A673 (cell line): ENCODE data around the gene EEPD1. TPM values are rescaled to one million over a fixed set of nuclear protein-coding genes. Genes with fewer than 3 reads are reported as not detected.

Experiments
- BruUV-seq: library from RNA; stranded (reverse); fragments of 400-500 nt; replicated peaks from 2 replicates; lab custom pipeline; 2021; lab: Mats Ljungman, UMichigan
- CTCF ChIA-PET: fragments of 300-600 bp; sonication (Branson Sonifier 250); formaldehyde crosslinking; loops from one replicate; lab custom pipeline; 2022; ENCODE audit warnings: antibody characterized with exemption; lab: Charles Lee
- POLR2A ChIA-PET: fragments of 300-600 bp; sonication (Branson Sonifier 250); formaldehyde crosslinking; loops from one replicate; lab custom pipeline; 2022; ENCODE audit warnings: antibody characterized with exemption; ENCODE audit not compliant: low non-redundant PET; lab: Charles Lee
- DNase-seq: peaks from one replicate; pipeline ENCODE4 v3.0.0-alpha.2; 2015; ENCODE audit warnings: low spot score
- H3K27ac ChIP-seq: fragments of 200-600 bp; sonication (generic); 2 replicates; pipeline ENCODE4 v1.5.1; 2016; ENCODE audit warnings: mixed run types, low read depth, mild to moderate bottlenecking, mixed read lengths, antibody characterized with exemption, low read length; ENCODE audit not compliant: poor library complexity, severe bottlenecking
- H3K27me3 ChIP-seq: fragments of 200-600 bp; sonication (generic); replicated peaks from 2 replicates; pipeline ENCODE4 v1.6.1; 2017; ENCODE audit warnings: mixed run types, low read depth, mild to moderate bottlenecking, mixed read lengths, antibody characterized with exemption, low read length; ENCODE audit not compliant: insufficient read depth, poor library complexity
- H3K36me3 ChIP-seq: fragments of 200-600 bp; sonication (generic); 2 replicates; pipeline ENCODE4 v1.6.1; 2016; ENCODE audit warnings: mixed run types, mild to moderate bottlenecking, mixed read lengths, antibody characterized with exemption, low read length; ENCODE audit not compliant: insufficient read depth, poor library complexity, severe bottlenecking
- H3K4me1 ChIP-seq: fragments of 200-600 bp; sonication (generic); 2 replicates; pipeline ENCODE4 v1.6.1; 2017; ENCODE audit warnings: mixed run types, mild to moderate bottlenecking, mixed read lengths, antibody characterized with exemption, low read length; ENCODE audit not compliant: insufficient read depth, poor library complexity, severe bottlenecking
- H3K4me3 ChIP-seq: fragments of 200-600 bp; sonication (generic); 2 replicates; pipeline ENCODE4 v1.5.1; 2016; ENCODE audit warnings: low read depth, mixed run types, mild to moderate bottlenecking, mixed read lengths, low read length; ENCODE audit not compliant: poor library complexity, severe bottlenecking
- H3K9me3 ChIP-seq: fragments of 200-600 bp; sonication (generic); 2 replicates; pipeline ENCODE4 v1.6.1; 2016; ENCODE audit warnings: mixed run types, low read depth, mild to moderate bottlenecking, mixed read lengths, antibody characterized with exemption, low read length; ENCODE audit not compliant: poor library complexity, severe bottlenecking
- EZH2 ChIP-seq: fragments of 200-600 bp; sonication (generic); IDR thresholded peaks from 2 replicates; pipeline ENCODE4 v1.6.1; 2017; ENCODE audit warnings: borderline replicate concordance, low read depth, mild to moderate bottlenecking, mixed read lengths, antibody characterized with exemption, low read length; ENCODE audit not compliant: poor library complexity, severe bottlenecking
- intact Hi-C: fragments of 100-400 bp; cut with micrococcal nuclease; formaldehyde crosslinking; loops from one replicate; pipeline ENCODE4 v1.10.0; 2022; ENCODE audit not compliant: unreplicated experiment
- total RNA-seq: library from RNA; stranded (reverse); gene quantifications from 2 replicates; pipeline ENCODE4 v1.2.3, GENCODE V29; 2021
- TF ChIP-seq, protein P1 (sequence below): fragments of 300-800, 200-600 bp; sonication (generic); conservative IDR thresholded peaks from 2 replicates; pipeline ENCODE4 v1.5.1; 2017; ENCODE audit warnings: low read depth, mild to moderate bottlenecking, antibody characterized with exemption, low read length, moderate library complexity, mixed read lengths

Gene EEPD1
- total RNA-seq, 1 experiment from 2014 or later, result 2.5 TPM

GRCh38 chr7:36276428-36277248 is 123.6 kb downstream of the EEPD1 start:
- CTCF ChIA-PET, result no interaction called here
- TF ChIP-seq EZH2, result no peak
- TF ChIP-seq, protein P1, sequence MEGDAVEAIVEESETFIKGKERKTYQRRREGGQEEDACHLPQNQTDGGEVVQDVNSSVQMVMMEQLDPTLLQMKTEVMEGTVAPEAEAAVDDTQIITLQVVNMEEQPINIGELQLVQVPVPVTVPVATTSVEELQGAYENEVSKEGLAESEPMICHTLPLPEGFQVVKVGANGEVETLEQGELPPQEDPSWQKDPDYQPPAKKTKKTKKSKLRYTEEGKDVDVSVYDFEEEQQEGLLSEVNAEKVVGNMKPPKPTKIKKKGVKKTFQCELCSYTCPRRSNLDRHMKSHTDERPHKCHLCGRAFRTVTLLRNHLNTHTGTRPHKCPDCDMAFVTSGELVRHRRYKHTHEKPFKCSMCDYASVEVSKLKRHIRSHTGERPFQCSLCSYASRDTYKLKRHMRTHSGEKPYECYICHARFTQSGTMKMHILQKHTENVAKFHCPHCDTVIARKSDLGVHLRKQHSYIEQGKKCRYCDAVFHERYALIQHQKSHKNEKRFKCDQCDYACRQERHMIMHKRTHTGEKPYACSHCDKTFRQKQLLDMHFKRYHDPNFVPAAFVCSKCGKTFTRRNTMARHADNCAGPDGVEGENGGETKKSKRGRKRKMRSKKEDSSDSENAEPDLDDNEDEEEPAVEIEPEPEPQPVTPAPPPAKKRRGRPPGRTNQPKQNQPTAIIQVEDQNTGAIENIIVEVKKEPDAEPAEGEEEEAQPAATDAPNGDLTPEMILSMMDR, result no peak
- no peak for DNase-seq
- Histone ChIP-seq H3K27ac (no peak overlapping the region), H3K4me1 (peaks cover 25% of the 10 kb centered on the region), H3K36me3 (no peaks in the 10 kb centered on the region), H3K9me3 (no peaks in the 10 kb centered on the region), H3K4me3 (no peak overlapping the region), H3K27me3 (no peaks in the 10 kb centered on the region)
- intact Hi-C loops, result no loop called here
- POLR2A ChIA-PET, result no interaction called here
- no TSS peak for BruUV-seq

DNA sequence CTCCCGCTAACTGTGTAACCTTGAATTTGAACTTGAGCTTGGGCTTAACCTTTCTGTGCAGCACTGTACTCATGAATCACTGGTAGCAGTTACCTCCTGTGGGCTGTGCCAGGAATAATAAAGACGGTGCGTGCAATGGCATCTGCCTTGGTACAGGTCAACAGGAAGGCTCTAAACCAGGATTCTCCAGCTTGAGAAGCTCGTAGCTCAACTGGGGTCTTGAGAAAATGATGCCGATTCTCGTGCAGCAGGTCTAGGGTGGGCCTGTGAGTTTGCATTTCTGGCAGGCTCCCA is 124.1 kb downstream of the EEPD1 start:
- Histone ChIP-seq H3K27ac (no peak overlapping the region), H3K4me1 (peaks cover 30% of the 10 kb centered on the region), H3K27me3 (no peaks in the 10 kb centered on the region), H3K9me3 (no peaks in the 10 kb centered on the region), H3K4me3 (no peak overlapping the region), H3K36me3 (no peaks in the 10 kb centered on the region)
- no TSS peak for BruUV-seq
- intact Hi-C loops, result no loop called here
- no peak for TF ChIP-seq EZH2
- TF ChIP-seq, protein P1, result no peak
- DNase-seq, result no peak
- CTCF ChIA-PET, result no interaction called here
- POLR2A ChIA-PET, result no interaction called here

DNA sequence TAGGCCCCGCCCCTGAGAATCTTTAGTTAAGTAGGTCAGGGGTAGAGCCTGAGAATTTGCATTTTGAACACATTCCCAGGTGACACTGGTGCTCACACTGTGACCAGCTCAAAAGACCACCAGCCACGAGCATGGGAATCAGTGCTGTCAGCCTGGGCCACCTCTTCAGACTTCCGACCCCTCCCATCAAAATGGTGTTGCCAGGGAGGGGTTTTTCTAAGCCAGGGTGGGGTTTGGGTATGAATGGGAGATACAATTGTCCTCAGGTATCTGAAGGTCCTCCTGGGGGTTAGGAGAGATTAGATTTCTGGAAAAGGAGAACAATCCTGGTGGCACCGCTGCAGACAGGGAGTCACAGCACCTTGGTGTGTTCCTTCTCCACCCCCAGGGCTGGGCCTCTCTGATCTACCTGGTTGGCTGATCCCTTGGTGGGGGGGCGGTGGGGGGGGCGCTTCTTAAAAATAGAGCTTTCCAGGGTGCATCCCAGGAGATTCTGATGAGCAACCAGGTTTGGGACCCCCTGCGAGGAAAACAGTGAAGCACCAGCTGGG is 125.1 kb downstream of the EEPD1 start:
- intact Hi-C loops, result no loop called here
- Histone ChIP-seq H3K36me3 (no peaks in the 10 kb centered on the region), H3K9me3 (no peaks in the 10 kb centered on the region), H3K4me3 (no peak overlapping the region), H3K27ac (no peak overlapping the region), H3K27me3 (no peaks in the 10 kb centered on the region), H3K4me1 (peaks cover 32% of the 10 kb centered on the region)
- no peak for TF ChIP-seq EZH2
- TF ChIP-seq, protein P1, result no peak
- no TSS peak for BruUV-seq
- ChIA-PET POLR2A (no interaction called here), CTCF (no interaction called here)
- DNase-seq, result no peak
